ACC112 (cell line): ENCODE measurements around the gene PRRT4.

Source experiments
- H2AFZ ChIP-seq: fragments of 200-600 bp; sonication (generic); one replicate; pipeline ENCODE4 v1.6.0; 2017; ENCODE audit warnings: antibody characterized with exemption, low read length; ENCODE audit not compliant: unreplicated experiment
- H3K27ac ChIP-seq: fragments of 200-600 bp; sonication (generic); 2 replicates; pipeline ENCODE4 v1.5.1; 2014; ENCODE audit warnings: low read depth, mild to moderate bottlenecking, antibody characterized with exemption, low read length, moderate library complexity
- H3K27me3 ChIP-seq: fragments of 200-600 bp; sonication (generic); 2 replicates; pipeline ENCODE4 v1.6.1; 2014; ENCODE audit warnings: mild to moderate bottlenecking, antibody characterized with exemption, low read length, moderate library complexity, mixed read lengths; ENCODE audit not compliant: insufficient read depth
- H3K36me3 ChIP-seq: fragments of 200-600 bp; sonication (generic); 2 replicates; pipeline ENCODE4 v1.6.1; 2016; ENCODE audit warnings: mild to moderate bottlenecking, antibody characterized with exemption, low read length, moderate library complexity, mixed read lengths; ENCODE audit not compliant: insufficient read depth
- H3K4me1 ChIP-seq: fragments of 200-600 bp; sonication (generic); one replicate; pipeline ENCODE4 v1.6.1; 2016; ENCODE audit warnings: low read length, mixed read lengths; ENCODE audit not compliant: insufficient read depth, unreplicated experiment, control insufficient read depth
- H3K4me3 ChIP-seq: fragments of 200-600 bp; sonication (generic); 2 replicates; pipeline ENCODE4 v1.5.1; 2014; ENCODE audit warnings: mild to moderate bottlenecking, low read depth, low read length
- H3K79me2 ChIP-seq: fragments of 200-600 bp; sonication (generic); one replicate; pipeline ENCODE4 v1.6.0; 2016; ENCODE audit warnings: low read length; ENCODE audit not compliant: control insufficient read depth, unreplicated experiment, insufficient read depth

Gene PRRT4

DNA sequence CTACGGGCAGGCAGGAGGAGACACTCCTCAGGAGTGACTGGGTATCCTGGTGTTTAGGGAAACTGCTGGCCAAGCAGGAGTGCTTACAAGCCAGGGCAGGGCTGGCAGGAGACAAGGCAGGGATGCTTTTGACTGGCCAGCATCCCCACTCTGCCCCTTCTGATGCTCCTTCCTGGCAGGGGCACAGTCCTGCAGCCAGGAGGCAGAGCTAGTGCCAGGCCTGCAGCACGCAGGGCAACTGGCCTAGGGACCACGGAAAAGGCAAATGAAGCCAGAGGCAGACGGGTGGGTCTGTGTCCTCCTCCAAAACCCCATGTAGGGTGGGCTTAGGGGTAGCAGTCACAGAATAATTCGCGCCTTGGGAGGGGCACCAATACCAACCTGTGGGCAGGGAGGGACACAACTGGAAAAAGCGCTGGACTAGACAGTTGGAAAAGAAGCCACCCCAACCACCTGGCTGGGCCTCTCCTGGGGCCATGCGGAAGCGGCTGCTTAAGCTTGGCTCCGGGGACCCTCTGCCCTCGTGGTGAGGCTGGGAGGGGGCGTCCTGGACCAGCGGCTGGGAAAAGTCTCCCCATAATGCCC lies 43.5 kb upstream of the PRRT4 start:
- no peaks in the 10 kb centered on the region for H3K27me3 ChIP-seq
- H2AFZ ChIP-seq, result no peak overlapping the region
- H3K36me3 ChIP-seq, result peaks cover 4% of the 10 kb centered on the region; the same call in 1 of the 2 replicates
- H3K79me2 ChIP-seq, result peaks cover 25% of the 10 kb centered on the region
- H3K4me3 ChIP-seq, result peak overlapping the region; percentile 93
- H3K27ac ChIP-seq, result no peak overlapping the region
- H3K4me1 ChIP-seq, result peaks cover 18% of the 10 kb centered on the region

DNA sequence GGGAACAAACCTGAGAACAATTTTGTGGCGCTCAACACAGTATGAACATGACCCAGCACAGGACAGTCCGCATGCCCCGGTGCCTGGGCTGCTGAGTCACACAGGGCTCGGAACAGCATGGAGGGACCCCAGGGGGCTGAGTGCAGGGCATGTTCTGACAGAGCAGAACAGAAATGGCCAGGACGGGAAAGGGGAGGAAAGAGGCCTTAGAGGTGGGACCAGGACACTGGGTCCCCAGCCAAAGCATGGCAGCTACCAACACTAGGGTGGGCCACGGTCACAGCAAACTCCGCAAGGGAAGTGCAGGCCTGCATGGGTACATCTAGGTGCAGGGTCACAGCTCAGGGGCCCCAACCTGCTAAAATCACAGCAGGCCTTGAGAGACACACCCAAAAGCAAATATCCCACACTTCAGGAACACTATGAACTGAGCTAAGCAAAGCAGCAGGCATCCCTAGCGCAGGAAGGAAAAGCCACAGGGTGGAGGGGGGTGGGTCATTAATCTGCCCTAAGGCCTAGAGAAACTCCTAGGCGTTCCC lies 42.7 kb upstream of the PRRT4 start:
- Histone ChIP-seq H3K27ac (no peak overlapping the region), H2AFZ (no peak overlapping the region), H3K36me3 (peaks cover 4% of the 10 kb centered on the region; the same call in 1 of the 2 replicates), H3K27me3 (no peaks in the 10 kb centered on the region), H3K4me1 (peaks cover 17% of the 10 kb centered on the region), H3K4me3 (peak overlapping the region; percentile 93), H3K79me2 (peaks cover 25% of the 10 kb centered on the region)

- Histone ChIP-seq H3K27ac (no peak overlapping the region), H2AFZ (no peak overlapping the region), H3K27me3 (no peaks in the 10 kb centered on the region), H3K4me1 (peaks cover 11% of the 10 kb centered on the region), H3K36me3 (peaks cover 4% of the 10 kb centered on the region; the same call in 1 of the 2 replicates), H3K4me3 (peak overlapping the region; percentile 93; the same call in 1 of the 2 replicates), H3K79me2 (peaks cover 25% of the 10 kb centered on the region)
These were observed 42.2 kb upstream of the PRRT4 start for GRCh38 chr7:128403676-128404075.

- H3K36me3 ChIP-seq, result peaks cover 9% of the 10 kb centered on the region; the same call in 1 of the 2 replicates
- H2AFZ ChIP-seq, result no peak overlapping the region
- no peaks in the 10 kb centered on the region for H3K27me3 ChIP-seq
- H3K27ac ChIP-seq, result no peak overlapping the region
- H3K79me2 ChIP-seq, result peaks cover 25% of the 10 kb centered on the region
- peaks cover 9% of the 10 kb centered on the region for H3K4me1 ChIP-seq
- H3K4me3 ChIP-seq, result no peak overlapping the region
These were observed 40.9 kb upstream of the PRRT4 start for GRCh38 chr7:128402356-128402755.

- Histone ChIP-seq H3K4me3 (no peak overlapping the region), H3K4me1 (peaks cover 9% of the 10 kb centered on the region), H3K27me3 (no peaks in the 10 kb centered on the region), H3K36me3 (peaks cover 9% of the 10 kb centered on the region; the same call in 1 of the 2 replicates), H3K27ac (no peak overlapping the region), H2AFZ (no peak overlapping the region), H3K79me2 (peaks cover 25% of the 10 kb centered on the region)
These were observed 39.1 kb upstream of the PRRT4 start for GRCh38 chr7:128400566-128400965.

DNA sequence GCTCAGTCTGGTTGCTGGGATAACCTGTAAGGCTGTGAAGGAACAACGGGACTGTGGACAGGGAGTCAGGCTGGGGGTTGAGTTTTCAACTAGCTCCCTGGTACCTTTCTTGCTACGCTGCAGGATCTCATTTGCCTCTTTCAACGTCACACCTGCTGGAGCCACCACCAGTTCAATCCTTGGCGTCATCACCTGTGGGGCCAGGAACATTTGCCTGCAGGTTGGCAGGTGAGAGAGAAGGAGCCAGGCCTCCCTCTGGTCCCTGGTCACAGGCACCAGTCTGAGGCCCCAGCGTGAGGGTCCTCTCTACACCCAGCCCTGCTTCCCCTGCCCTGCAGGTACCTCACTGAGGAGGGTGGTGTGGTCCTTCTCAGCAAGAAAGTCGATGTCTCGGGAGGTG lies 38.5 kb upstream of the PRRT4 start:
- H3K36me3 ChIP-seq, result peaks cover 9% of the 10 kb centered on the region; the same call in 1 of the 2 replicates
- H3K79me2 ChIP-seq, result peaks cover 21% of the 10 kb centered on the region
- no peak overlapping the region for H2AFZ ChIP-seq
- H3K4me1 ChIP-seq, result peaks cover 9% of the 10 kb centered on the region
- H3K27me3 ChIP-seq, result no peaks in the 10 kb centered on the region
- H3K27ac ChIP-seq, result no peak overlapping the region
- H3K4me3 ChIP-seq, result no peak overlapping the region

DNA sequence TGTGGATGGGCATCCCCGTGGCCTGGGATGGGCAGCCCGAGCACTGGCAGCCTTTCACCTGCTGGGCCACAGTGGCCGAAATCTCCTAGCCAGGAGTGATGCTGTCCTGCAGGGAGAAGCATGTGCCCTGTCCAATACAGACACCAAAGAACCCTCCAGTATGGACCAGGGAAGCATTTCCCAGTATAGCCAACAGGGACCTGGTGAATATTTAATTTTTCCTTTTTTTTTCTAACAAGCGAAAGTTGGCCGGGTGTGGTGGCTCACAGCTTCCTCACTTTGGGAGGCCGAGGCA lies 37.3 kb upstream of the PRRT4 start:
- Histone ChIP-seq H3K4me1 (no peaks in the 10 kb centered on the region), H3K36me3 (peaks cover 9% of the 10 kb centered on the region; the same call in 1 of the 2 replicates), H3K27me3 (no peaks in the 10 kb centered on the region), H3K4me3 (no peak overlapping the region), H3K79me2 (peaks cover 9% of the 10 kb centered on the region), H2AFZ (no peak overlapping the region), H3K27ac (no peak overlapping the region)

GRCh38 chr7:128398016-128398840 lies 36.7 kb upstream of the PRRT4 start:
- Histone ChIP-seq H3K27ac (no peak overlapping the region), H3K4me3 (no peak overlapping the region), H3K27me3 (no peaks in the 10 kb centered on the region), H3K79me2 (peaks cover 5% of the 10 kb centered on the region), H3K36me3 (peaks cover 9% of the 10 kb centered on the region; the same call in 1 of the 2 replicates), H2AFZ (no peak overlapping the region), H3K4me1 (no peaks in the 10 kb centered on the region)

GRCh38 chr7:128396357-128396756 lies 34.9 kb upstream of the PRRT4 start:
- Histone ChIP-seq H2AFZ (no peak overlapping the region), H3K4me1 (no peaks in the 10 kb centered on the region), H3K36me3 (peaks cover 9% of the 10 kb centered on the region; the same call in 1 of the 2 replicates), H3K27me3 (no peaks in the 10 kb centered on the region), H3K4me3 (no peak overlapping the region), H3K79me2 (no peaks in the 10 kb centered on the region), H3K27ac (no peak overlapping the region)

GRCh38 chr7:128395748-128396147 lies 34.3 kb upstream of the PRRT4 start:
- no peaks in the 10 kb centered on the region for H3K4me1 ChIP-seq
- H3K27ac ChIP-seq, result no peak overlapping the region
- peaks cover 6% of the 10 kb centered on the region; the same call in 1 of the 2 replicates for H3K36me3 ChIP-seq
- H3K79me2 ChIP-seq, result no peaks in the 10 kb centered on the region
- H2AFZ ChIP-seq, result no peak overlapping the region
- no peak overlapping the region for H3K4me3 ChIP-seq
- H3K27me3 ChIP-seq, result no peaks in the 10 kb centered on the region
